PC-9 (cell line): ENCODE measurements around the gene SMAD6. TPM values are rescaled to one million over a fixed set of nuclear protein-coding genes. Genes with fewer than 3 reads are reported as not detected.
A peak's percentile ranks its signal among the peaks of the same experiment; 100 is the strongest.

Experiments used
- BruUV-seq: library from RNA; stranded (reverse); fragments of 400-500 nt; replicated peaks from 2 replicates; lab custom pipeline; 2021; lab: Mats Ljungman, UMichigan
- CTCF ChIA-PET: fragments of 300-600 bp; sonication (Branson Sonifier 250); formaldehyde crosslinking; loops from one replicate; lab custom pipeline; 2022; ENCODE audit warnings: antibody characterized with exemption; lab: Charles Lee
- POLR2A ChIA-PET: fragments of 300-600 bp; sonication (Branson Sonifier 250); formaldehyde crosslinking; loops from one replicate; lab custom pipeline; 2022; ENCODE audit warnings: antibody characterized with exemption; ENCODE audit not compliant: unreplicated experiment; lab: Charles Lee
- DNase-seq, 2 experiments: peaks; one replicate each; pipeline versions ENCODE4 v3.0.0 to v3.0.0-alpha.2; 2015 to 2022; ENCODE audit warnings: mixed read lengths in 1 of 2
- H2AFZ ChIP-seq: fragments of 200-600 bp; sonication (generic); 2 replicates; pipeline ENCODE4 v1.8.1; 2017; ENCODE audit warnings: antibody characterized with exemption
- H3F3A ChIP-seq: fragments of 200-600 bp; sonication (generic); 2 replicates; pipeline ENCODE4 v1.8.1; 2017; ENCODE audit warnings: antibody characterized with exemption, mild to moderate bottlenecking, low read depth; ENCODE audit not compliant: insufficient read depth
- H3K27ac ChIP-seq: fragments of 200-600 bp; sonication (generic); 2 replicates; pipeline ENCODE4 v1.6.1; 2016; ENCODE audit warnings: mixed run types
- H3K27me3 ChIP-seq: fragments of 200-600 bp; sonication (generic); 2 replicates; pipeline ENCODE4 v1.6.1; 2016; ENCODE audit warnings: low read depth, mixed run types; ENCODE audit not compliant: insufficient read depth
- H3K36me3 ChIP-seq: fragments of 200-600 bp; sonication (generic); 2 replicates; pipeline ENCODE4 v1.6.1; 2016; ENCODE audit warnings: low read depth, mixed run types
- H3K4me1 ChIP-seq: fragments of 200-600 bp; sonication (generic); replicated peaks from 2 replicates; pipeline ENCODE4 v1.6.1; 2016; ENCODE audit warnings: mixed run types; ENCODE audit not compliant: insufficient read depth
- H3K4me2 ChIP-seq: fragments of 200-600 bp; sonication (generic); 2 replicates; pipeline ENCODE4 v1.6.1; 2017; ENCODE audit warnings: mixed run types
- H3K4me3 ChIP-seq: fragments of 200-600 bp; sonication (generic); 2 replicates; pipeline ENCODE4 v1.6.1; 2016; ENCODE audit warnings: mixed run types
- H3K79me2 ChIP-seq: fragments of 200-600 bp; sonication (generic); 2 replicates; pipeline ENCODE4 v1.6.1; 2017; ENCODE audit warnings: low read depth, mixed run types
- H3K9me2 ChIP-seq: fragments of 200-600 bp; sonication (generic); 2 replicates; pipeline ENCODE4 v1.8.1; 2017; ENCODE audit warnings: mild to moderate bottlenecking; ENCODE audit not compliant: insufficient read depth
- H3K9me3 ChIP-seq: fragments of 200-600 bp; sonication (generic); 2 replicates; pipeline ENCODE4 v1.8.1; 2016; ENCODE audit warnings: low read depth; ENCODE audit not compliant: insufficient read depth
- H4K20me1 ChIP-seq: fragments of 200-600 bp; sonication (generic); 2 replicates; pipeline ENCODE4 v1.8.1; 2017; ENCODE audit not compliant: insufficient read depth
- CTCF ChIP-seq: fragments of 200-600 bp; sonication (generic); conservative IDR thresholded peaks from 2 replicates; pipeline ENCODE4 v1.6.1; 2017; ENCODE audit warnings: mixed run types, antibody characterized with exemption, mild to moderate bottlenecking, moderate library complexity
- EZH2 ChIP-seq: fragments of 200-600 bp; sonication (generic); IDR thresholded peaks from 2 replicates; pipeline ENCODE4 v1.8.0; 2017; ENCODE audit warnings: antibody characterized with exemption, low read depth
- intact Hi-C: fragments of 100-400 bp; cut with micrococcal nuclease; formaldehyde crosslinking; loops from one replicate; pipeline ENCODE4 v1.10.0; 2022; ENCODE audit not compliant: unreplicated experiment
- total RNA-seq: library from RNA; stranded (reverse); gene quantifications from 2 replicates; pipeline ENCODE4 v1.2.3, GENCODE V29; 2021

Gene SMAD6
- total RNA-seq, 1 experiment from 2014 or later, result 7.1 TPM

DNA sequence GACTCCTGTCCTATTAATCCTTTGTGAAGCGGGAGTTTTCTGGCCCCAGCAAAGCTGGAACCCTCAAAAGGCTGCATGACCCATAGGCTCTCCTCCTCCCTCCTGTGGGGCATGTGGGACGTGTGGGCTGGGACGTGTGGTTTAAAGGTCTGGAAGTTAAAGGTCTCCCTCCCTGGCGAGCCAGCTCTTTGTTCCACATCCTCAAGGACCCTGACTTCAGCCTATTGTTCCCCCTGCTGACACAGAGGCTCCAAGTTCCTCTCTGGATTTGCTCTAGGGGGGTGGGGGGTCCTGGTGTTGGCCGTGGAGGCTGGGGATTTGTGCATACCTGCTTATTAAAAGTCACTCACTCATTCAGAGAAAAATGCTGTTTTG, 44.2 kb downstream of the SMAD6 start:
- no peaks in the 10 kb centered on the region for H3K9me3 ChIP-seq
- no peak overlapping the region for H2AFZ ChIP-seq
- TF ChIP-seq EZH2, result no peak
- no peak for TF ChIP-seq CTCF
- ChIA-PET CTCF (interaction anchor here (0.7 kb wide), 1 partner anchor 50 kb away, joined by 5 read pairs; no protein-coding TSS in a partner anchor), POLR2A (interaction anchor here (0.6 kb wide), 1 partner anchor 25 kb away, joined by 25 read pairs; no protein-coding TSS in a partner anchor)
- BruUV-seq, result no TSS peak
- H3K36me3 ChIP-seq, result no peaks in the 10 kb centered on the region
- peaks cover 46% of the 10 kb centered on the region for H3K4me1 ChIP-seq
- no peaks in the 10 kb centered on the region for H3K27me3 ChIP-seq
- H3F3A ChIP-seq, result peaks cover 22% of the 10 kb centered on the region; the same call in 1 of the 2 replicates
- no peak for DNase-seq
- H4K20me1 ChIP-seq, result no peaks in the 10 kb centered on the region
- H3K27ac ChIP-seq, result no peak overlapping the region
- intact Hi-C loops, result no loop called here
- H3K9me2 ChIP-seq, result no peaks in the 10 kb centered on the region
- no peak overlapping the region for H3K4me3 ChIP-seq
- H3K79me2 ChIP-seq, result peaks cover 7% of the 10 kb centered on the region; the same call in 1 of the 2 replicates
- no peak overlapping the region for H3K4me2 ChIP-seq

- CTCF ChIA-PET, result no interaction called here
- peak overlapping the region; percentile 80 for H3K27ac ChIP-seq
Observed at GRCh38 chr15:66747223-66747622, 45.2 kb downstream of the SMAD6 start.

More at GRCh38 chr15:66747223-66747622, 45.2 kb downstream of the SMAD6 start:
- H3K4me1 ChIP-seq, result peaks cover 56% of the 10 kb centered on the region
- DNase-seq, result no peak
- POLR2A ChIA-PET, result no interaction called here
- H3K4me2 ChIP-seq, result peak overlapping the region; percentile 64; the same call in 1 of the 2 replicates
- no peak overlapping the region for H2AFZ ChIP-seq
- no peaks in the 10 kb centered on the region for H3K9me2 ChIP-seq
- no peaks in the 10 kb centered on the region for H3K36me3 ChIP-seq
- H3K4me3 ChIP-seq, result no peak overlapping the region
- H3K27me3 ChIP-seq, result no peaks in the 10 kb centered on the region
- TF ChIP-seq EZH2, result no peak
- TF ChIP-seq CTCF, result no peak
- H3K79me2 ChIP-seq, result peaks cover 7% of the 10 kb centered on the region; the same call in 1 of the 2 replicates
- intact Hi-C loops, result no loop called here
- H3F3A ChIP-seq, result peaks cover 31% of the 10 kb centered on the region; the same call in 1 of the 2 replicates
- no peaks in the 10 kb centered on the region for H3K9me3 ChIP-seq
- no TSS peak for BruUV-seq
- H4K20me1 ChIP-seq, result no peaks in the 10 kb centered on the region
